ENCODE measurements around the gene CXCL3. TPM values are rescaled to one million over a fixed set of nuclear protein-coding genes. Genes with fewer than 3 reads are reported as not detected.

The CXCL3 gene
- total RNA-seq, 1 donor from 2014 or later = 1.8 TPM

GRCh38 chr4:74015126-74015780, 23.2 kb downstream of the CXCL3 start:
- no peak for DNase-seq (ENCODE audit: low read depth)

DNA sequence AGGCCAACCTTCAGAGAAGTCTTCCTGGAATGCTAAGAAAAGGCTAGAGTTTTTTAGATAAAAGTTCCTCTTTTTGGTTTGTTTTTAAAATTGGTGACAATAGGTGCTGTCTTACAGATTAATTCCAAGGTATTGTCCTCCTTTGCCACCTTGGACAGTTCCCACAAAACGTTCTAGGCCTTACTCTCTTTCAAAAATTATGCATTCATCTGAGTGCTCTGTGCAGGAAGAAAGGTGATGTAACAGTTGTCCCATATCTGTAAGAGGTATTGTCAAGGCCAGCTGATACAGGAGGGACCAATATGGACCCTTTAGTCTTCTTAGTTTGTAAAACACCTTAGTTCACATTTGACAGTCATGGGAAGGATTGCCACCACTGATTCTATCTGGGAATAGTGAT, 24.2 kb downstream of the CXCL3 start:
- DNase-seq (ENCODE audit: low read depth) = no peak

GRCh38 chr4:74013264-74013663, 25.2 kb downstream of the CXCL3 start:
- no peak for DNase-seq (ENCODE audit: low read depth)

- DNase-seq (ENCODE audit: low read depth) = no peak
Measured at GRCh38 chr4:74012130-74012529, 26.4 kb downstream of the CXCL3 start.

- DNase-seq (ENCODE audit: low read depth) = no peak
Measured at GRCh38 chr4:74009307-74009706, 29.2 kb downstream of the CXCL3 start.

- peak; percentile 21 for DNase-seq (ENCODE audit: low read depth)
Measured at GRCh38 chr4:74006009-74006476, 32.4 kb downstream of the CXCL3 start.

DNA sequence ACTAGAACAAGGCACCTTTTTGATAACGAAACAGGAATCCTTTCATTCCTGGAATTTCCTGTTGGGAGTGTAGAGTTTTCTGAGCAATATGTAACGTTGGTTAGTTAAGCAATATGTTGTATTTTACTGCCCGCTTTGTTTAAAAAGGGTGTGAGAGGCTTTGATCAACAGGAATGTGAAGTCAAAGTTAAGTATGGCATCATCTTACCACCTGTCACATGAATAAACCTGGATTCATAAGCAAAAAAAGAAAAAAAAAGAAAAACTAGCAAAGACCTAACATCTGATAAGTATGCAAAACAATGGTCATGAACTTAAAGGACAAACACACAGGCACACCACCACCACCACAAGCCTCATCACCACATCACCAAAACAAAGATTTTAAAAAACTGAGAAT, 33.0 kb downstream of the CXCL3 start:
- DNase-seq (ENCODE audit: low read depth) = no peak

GRCh38 chr4:74004668-74005067, 33.8 kb downstream of the CXCL3 start:
- no peak for DNase-seq (ENCODE audit: low read depth)

GRCh38 chr4:74000301-74000700, 38.2 kb downstream of the CXCL3 start:
- DNase-seq (ENCODE audit: low read depth) = no peak

DNA sequence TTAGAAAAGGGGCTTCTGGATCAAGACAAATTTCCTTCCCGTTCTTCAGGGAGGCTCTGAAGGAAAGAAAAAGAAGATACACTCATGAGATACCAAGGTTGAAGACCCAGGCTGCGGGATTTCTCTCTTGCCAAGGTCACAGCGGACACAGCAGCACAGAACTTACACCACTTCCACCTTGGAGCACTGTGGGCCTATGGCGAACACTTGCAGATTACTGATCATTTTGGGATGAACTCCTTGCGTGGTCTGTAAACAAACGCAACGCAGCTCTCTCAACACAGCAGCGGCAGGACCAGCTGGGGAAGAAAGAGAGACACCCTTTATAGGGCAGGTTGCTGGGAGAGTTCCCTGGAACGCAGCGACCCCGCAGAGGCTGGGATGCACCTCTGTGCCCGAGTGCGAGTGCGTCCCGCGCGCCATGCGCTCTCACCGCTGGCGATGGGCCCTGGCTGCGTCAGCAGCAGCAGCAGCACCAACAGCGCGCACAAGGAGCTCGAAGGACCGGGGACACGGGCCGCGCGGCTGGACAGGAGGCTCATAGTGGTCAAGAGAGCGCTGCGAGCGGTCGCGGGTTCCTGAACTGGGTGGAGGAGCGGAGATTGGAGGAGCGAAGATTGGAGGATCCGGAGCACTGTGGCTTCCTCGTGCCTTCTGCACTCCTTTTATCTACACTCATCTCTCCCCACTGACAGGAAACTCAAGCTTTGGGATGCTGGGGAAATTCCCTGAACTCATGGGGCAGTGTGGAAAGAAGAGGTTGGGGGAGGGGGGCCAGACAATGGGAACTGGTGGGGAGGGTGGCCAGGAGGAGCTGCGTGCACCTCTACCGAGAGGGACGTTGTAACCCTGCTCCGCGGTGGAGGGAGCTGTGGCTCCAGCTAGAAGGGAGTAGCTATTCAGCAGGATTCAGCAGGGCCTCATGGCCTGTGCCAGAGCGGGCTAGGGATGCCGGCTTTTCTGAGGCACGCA, 40.2 kb downstream of the CXCL3 start, which contains the start of gene CXCL5:
CXCL5 (minus strand) TSS at position 638 of the 972 bp plus-strand sequence; CDS start at position 542, 96 bp downstream.
- no peak for DNase-seq (ENCODE audit: low read depth)

- DNase-seq (ENCODE audit: low read depth) = no peak
Measured at GRCh38 chr4:73992050-73992449, 46.4 kb downstream of the CXCL3 start.

DNA sequence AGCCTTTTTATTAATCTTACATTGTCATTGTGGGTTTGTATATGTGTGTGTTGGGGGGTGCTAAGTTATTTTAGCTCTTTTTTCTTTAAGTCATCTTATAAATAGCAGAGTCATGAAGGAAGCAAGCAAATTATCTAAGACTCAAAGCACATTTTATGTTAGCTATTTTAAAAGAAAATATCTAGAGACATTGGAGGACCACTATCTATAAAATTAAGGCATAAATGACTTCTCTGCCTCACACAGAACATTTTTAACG, 46.8 kb downstream of the CXCL3 start:
- no peak for DNase-seq (ENCODE audit: low read depth)

GRCh38 chr4:73990988-73991741, 47.3 kb downstream of the CXCL3 start:
- no peak for DNase-seq (ENCODE audit: low read depth)

DNA sequence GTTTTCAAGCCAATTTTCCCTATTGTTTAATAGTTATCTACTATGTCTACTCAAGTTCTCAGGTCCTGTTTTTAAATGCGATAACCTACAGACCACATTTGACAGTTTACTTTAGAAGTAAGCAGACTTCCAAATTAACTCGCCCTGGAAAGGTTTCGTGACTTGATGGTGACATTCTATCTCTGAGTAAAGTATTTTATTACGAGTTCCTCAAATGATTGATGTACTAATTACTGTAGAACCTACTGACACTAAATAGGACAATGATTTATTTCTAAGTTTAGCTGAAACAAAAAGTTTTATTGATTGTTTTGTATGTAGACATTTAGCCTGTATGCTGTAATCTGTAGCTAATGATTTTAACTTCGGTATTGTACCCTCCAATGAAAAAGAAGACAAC, 48.6 kb downstream of the CXCL3 start:
- DNase-seq (ENCODE audit: low read depth) = no peak

DNA sequence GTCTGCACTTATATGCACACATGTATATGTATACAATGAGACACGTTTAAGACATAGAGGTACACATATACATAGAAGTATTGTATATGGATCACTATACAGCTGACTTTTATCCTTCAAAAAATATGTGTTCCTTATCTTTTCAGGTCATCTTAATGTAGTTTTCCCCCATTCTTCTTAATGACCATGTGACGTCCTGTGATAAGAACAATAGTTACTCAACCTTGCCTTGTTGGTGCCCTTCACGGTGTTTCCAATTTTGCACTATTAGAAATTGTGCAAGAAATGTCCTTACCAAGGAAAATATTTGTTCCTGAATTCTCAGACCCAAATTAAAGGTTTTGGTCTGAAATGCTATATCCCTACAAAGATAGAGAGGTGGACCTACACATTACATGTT, 49.5 kb downstream of the CXCL3 start:
- DNase-seq (ENCODE audit: low read depth) = no peak

DNA sequence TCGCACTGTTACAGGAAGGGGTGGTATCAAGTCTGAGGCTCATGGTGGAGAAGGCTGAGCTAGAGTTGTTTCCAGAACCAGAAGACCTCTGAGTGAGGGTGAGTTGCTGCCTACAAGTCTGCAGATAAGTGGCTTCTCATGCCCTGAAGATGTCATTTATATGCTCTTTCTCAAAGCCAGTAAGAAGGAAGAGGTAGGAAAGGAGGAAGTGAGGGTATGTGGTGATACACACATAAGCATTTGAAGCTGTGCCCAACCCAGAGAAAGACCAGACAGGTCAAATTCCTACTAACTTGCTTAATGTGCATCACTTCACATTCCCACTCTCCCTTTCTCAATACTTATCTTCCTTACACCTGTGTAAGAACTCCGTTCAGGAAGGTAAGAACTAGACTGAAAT, 50.4 kb downstream of the CXCL3 start, which contains the start of gene PPBP:
PPBP (minus strand) TSS at position 130 of the 400 bp plus-strand sequence; CDS start at position 43, 87 bp downstream.
- DNase-seq (ENCODE audit: low read depth) = no peak

Other genes with a start within 250 kb of the CXCL3 start
- not detected in 2 replicates for gene CXCL6, start 202.0 kb downstream of the CXCL3 start, total RNA-seq
- gene PF4V1, start 185.4 kb downstream of the CXCL3 start, total RNA-seq = not detected in 2 replicates
- gene CXCL1, start 169.3 kb downstream of the CXCL3 start, total RNA-seq = 0.78 and 3.6 TPM in 2 replicates
- gene PF4, start 56.7 kb downstream of the CXCL3 start, total RNA-seq = not detected in 2 replicates
- not detected in 2 replicates for gene PPBP, start 50.5 kb downstream of the CXCL3 start, total RNA-seq
- not detected in 2 replicates for gene CXCL5, start 40.0 kb downstream of the CXCL3 start, total RNA-seq
- gene CXCL2, start 60.5 kb upstream of the CXCL3 start, total RNA-seq = 1.8 and 2.6 TPM in 2 replicates
- gene MTHFD2L, start 119.4 kb upstream of the CXCL3 start, total RNA-seq = 18.4 and 20.9 TPM in 2 replicates